ENCODE results near the gene ZFP64.

Gene ZFP64

DNA sequence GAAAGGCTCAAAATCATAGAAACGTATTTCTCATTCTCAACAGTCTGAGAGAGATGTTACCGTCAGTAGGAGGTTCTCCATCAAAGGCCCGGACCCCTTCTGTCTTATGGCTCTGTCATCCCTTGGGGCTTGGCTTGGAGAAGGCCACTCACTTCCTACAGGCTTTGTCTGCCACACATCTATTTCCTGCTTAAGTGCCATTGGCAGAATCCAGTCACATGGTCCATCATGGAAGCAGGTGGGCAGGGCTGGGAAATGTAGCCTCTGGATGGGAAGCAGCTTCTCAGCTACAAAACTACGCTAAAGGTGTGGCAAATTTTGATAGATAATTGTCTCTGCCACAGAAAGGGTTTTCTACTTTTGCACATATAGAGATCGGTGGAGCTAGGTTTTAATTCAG is 12.6 kb upstream of the ZFP64 start (continued):
- TF ChIP-seq ZFP37 (tag by site-specific recombination; IDR thresholded peaks at IDR 0.05) (no peak), ZBTB17 (tag by site-specific recombination; IDR thresholded peaks at IDR 0.05) (no peak), ZNF324 (tag by site-specific recombination; IDR thresholded peaks at IDR 0.05) (no peak), ZNF426 (tag by site-specific recombination; IDR thresholded peaks at IDR 0.05) (no peak), SCRT2 (tag by site-specific recombination; IDR thresholded peaks at IDR 0.05) (no peak), ZNF791 (tag by site-specific recombination; IDR thresholded peaks at IDR 0.05) (no peak)

DNA sequence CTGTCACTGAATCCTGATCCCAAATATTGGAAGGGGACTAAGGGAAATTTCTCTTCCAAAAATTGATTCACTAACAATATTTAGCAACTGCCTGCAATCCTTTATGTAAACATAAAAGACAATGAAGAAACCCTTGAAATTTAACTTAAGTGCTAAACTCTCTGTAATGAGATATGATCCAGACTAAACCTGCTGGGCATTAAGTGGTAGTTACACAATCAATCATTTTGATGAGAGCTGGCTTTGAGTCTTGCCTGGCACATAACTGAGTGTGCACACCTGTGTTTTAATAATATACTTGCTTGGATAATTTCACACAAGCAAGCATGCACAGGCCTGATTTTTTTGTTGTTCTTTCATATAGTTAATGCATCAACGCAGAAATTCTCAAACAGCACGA is 9.8 kb upstream of the ZFP64 start:
- Histone ChIP-seq H3K4me1 (ENCODE audit: control insufficient read depth, insufficient read depth, low read length) (no peaks in the 10 kb centered on the region; the same call in 1 of the 2 replicates), H3K9me3 (ENCODE audit: control insufficient read depth, insufficient read depth, low read depth, low read length) (no peaks in the 10 kb centered on the region), H3K36me3 (ENCODE audit: control insufficient read depth in 2 of 2, insufficient read depth in 1 of 2, low read length in 2 of 2) (no peaks in the 10 kb centered on the region), H3K4me3 (ENCODE audit: low read depth, low read length) (no peak overlapping the region), H3K27ac (ENCODE audit: extremely low read depth, low read depth, low read length) (no peak overlapping the region)
- ChIA-PET POLR2A (no interaction called here), CTCF (interaction anchor here (0.5 kb wide), 1 partner anchor 1452 kb away, joined by 3 read pairs; no protein-coding TSS in a partner anchor)
- no peak for TF ChIP-seq ZNF660 (tag by site-specific recombination; IDR thresholded peaks at IDR 0.05)
- no peak for TF ChIP-seq ZNF19 (tag by site-specific recombination; IDR thresholded peaks at IDR 0.05; ENCODE audit: low read depth)
- TF ChIP-seq, protein P1, sequence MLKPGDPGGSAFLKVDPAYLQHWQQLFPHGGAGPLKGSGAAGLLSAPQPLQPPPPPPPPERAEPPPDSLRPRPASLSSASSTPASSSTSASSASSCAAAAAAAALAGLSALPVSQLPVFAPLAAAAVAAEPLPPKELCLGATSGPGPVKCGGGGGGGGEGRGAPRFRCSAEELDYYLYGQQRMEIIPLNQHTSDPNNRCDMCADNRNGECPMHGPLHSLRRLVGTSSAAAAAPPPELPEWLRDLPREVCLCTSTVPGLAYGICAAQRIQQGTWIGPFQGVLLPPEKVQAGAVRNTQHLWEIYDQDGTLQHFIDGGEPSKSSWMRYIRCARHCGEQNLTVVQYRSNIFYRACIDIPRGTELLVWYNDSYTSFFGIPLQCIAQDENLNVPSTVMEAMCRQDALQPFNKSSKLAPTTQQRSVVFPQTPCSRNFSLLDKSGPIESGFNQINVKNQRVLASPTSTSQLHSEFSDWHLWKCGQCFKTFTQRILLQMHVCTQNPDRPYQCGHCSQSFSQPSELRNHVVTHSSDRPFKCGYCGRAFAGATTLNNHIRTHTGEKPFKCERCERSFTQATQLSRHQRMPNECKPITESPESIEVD (tag by site-specific recombination; IDR thresholded peaks at IDR 0.05), result peak; percentile 59
- TF ChIP-seq ZNF560 (tag by site-specific recombination; IDR thresholded peaks at IDR 0.05; ENCODE audit: borderline replicate concordance), result no peak

DNA sequence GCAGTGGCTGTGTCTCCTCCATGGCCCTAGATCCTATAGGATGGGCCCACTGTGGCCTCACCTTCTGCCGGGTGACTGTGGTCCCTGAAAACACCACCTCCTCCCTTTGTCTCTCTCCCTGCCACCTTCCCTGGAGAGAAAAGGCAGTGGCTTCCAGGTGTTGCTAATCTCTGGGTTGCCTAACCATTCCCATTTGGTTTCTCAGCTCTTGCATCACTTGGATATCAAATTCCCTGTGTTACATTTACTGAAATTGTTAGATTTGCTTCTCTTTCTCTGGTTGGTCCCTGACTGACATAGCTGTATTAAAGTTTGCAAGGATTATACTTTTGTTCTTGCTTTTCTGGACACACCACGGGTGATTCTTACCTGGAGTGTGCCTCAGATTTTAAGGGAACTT is 9.3 kb upstream of the ZFP64 start:
- H3K9me3 ChIP-seq (ENCODE audit: control insufficient read depth, insufficient read depth, low read depth, low read length), result no peaks in the 10 kb centered on the region
- ChIA-PET POLR2A (no interaction called here), CTCF (no interaction called here)
- TF ChIP-seq ZBTB17 (tag by site-specific recombination; IDR thresholded peaks at IDR 0.05) (peak; percentile 52; the same call in 1 of the 2 replicates), ZIC2 (tag by site-specific recombination; IDR thresholded peaks at IDR 0.05) (no peak), ZBTB48 (tag by site-specific recombination; IDR thresholded peaks at IDR 0.05) (peak; percentile 40; the same call in 1 of the 2 replicates), KLF10 (tag by site-specific recombination; IDR thresholded peaks at IDR 0.05) (no peak), KLF9 (tag by site-specific recombination; IDR thresholded peaks at IDR 0.05; ENCODE audit: low read depth) (no peak), ZSCAN5A (tag by site-specific recombination; IDR thresholded peaks at IDR 0.05) (no peak), ZNF692 (tag by site-specific recombination; IDR thresholded peaks at IDR 0.05) (0 out of 2 replicates have a peak, but pooled peaks have one; percentile 22), ZSCAN18 (tag by site-specific recombination; IDR thresholded peaks at IDR 0.05) (no peak), KLF8 (tag by site-specific recombination; IDR thresholded peaks at IDR 0.05) (no peak), PRDM10 (tag by site-specific recombination; IDR thresholded peaks at IDR 0.05) (0 out of 2 replicates have a peak, but pooled peaks have one; percentile 15), SCRT2 (tag by site-specific recombination; IDR thresholded peaks at IDR 0.05) (peak; percentile 32; the same call in 1 of the 2 replicates), ZNF335 (tag by site-specific recombination; conservative IDR thresholded peaks at IDR 0.05) (peak; percentile 63; the same call in 1 of the 2 replicates), ZNF629 (tag by site-specific recombination; IDR thresholded peaks at IDR 0.05) (no peak), TRIM28 (IDR thresholded peaks at IDR 0.05; ENCODE audit: borderline replicate concordance, low read length) (no peak), ZNF747 (tag by site-specific recombination; IDR thresholded peaks at IDR 0.05) (no peak)
- H3K4me3 ChIP-seq (ENCODE audit: low read depth, low read length), result no peak overlapping the region
- no peaks in the 10 kb centered on the region; the same call in 1 of the 2 replicates for H3K4me1 ChIP-seq (ENCODE audit: control insufficient read depth, insufficient read depth, low read length)
- no peak overlapping the region for H3K27ac ChIP-seq (ENCODE audit: extremely low read depth, low read depth, low read length)
- no peaks in the 10 kb centered on the region for H3K36me3 ChIP-seq (ENCODE audit: control insufficient read depth in 2 of 2, insufficient read depth in 1 of 2, low read length in 2 of 2)

All from HEK293 (cell line).